SK-N-SH treated with all-trans-retinoic acid at 6 μM for 48 hours (cell line): ENCODE results near the gene NOL8.

Experiments
- ARNTL ChIP-seq: fragments of 450-650 bp; formaldehyde crosslinking; IDR thresholded peaks from 2 replicates; pipeline ENCODE4 v1.5.0; 2020; ENCODE audit warnings: low read depth, mild to moderate bottlenecking, moderate library complexity, borderline replicate concordance
- CREB5 ChIP-seq: fragments of 250-450 bp; sonication (Bioruptor Pico); IDR thresholded peaks from 2 replicates; pipeline ENCODE4 v1.5.1; 2020; ENCODE audit warnings: low read depth, mild to moderate bottlenecking, moderate library complexity
- GLIS3 ChIP-seq: fragments of 250-450 bp; sonication (Bioruptor Pico); IDR thresholded peaks from 2 replicates; pipeline ENCODE4 v1.5.0; 2020; ENCODE audit warnings: mild to moderate bottlenecking, moderate library complexity
- OSR1 ChIP-seq: fragments of 250-450 bp; sonication (Bioruptor Pico); IDR thresholded peaks from 2 replicates; pipeline ENCODE4 v1.8.0; 2022; ENCODE audit warnings: moderate library complexity, mild to moderate bottlenecking, inconsistent platforms
- PATZ1 ChIP-seq: fragments of 250-450 bp; sonication (Bioruptor Pico); IDR thresholded peaks from 2 replicates; pipeline ENCODE4 v1.8.0; 2020; ENCODE audit warnings: mild to moderate bottlenecking, moderate library complexity, borderline replicate concordance
- SNAI2 ChIP-seq: fragments of 250-450 bp; sonication (Bioruptor Pico); IDR thresholded peaks from 2 replicates; pipeline ENCODE4 v1.5.0; 2020; ENCODE audit warnings: mild to moderate bottlenecking, moderate library complexity
- TSHZ2 ChIP-seq: fragments of 250-450 bp; sonication (Bioruptor Pico); IDR thresholded peaks from 2 replicates; pipeline ENCODE4 v1.5.0; 2020; ENCODE audit warnings: mild to moderate bottlenecking, moderate library complexity
- ZC3H10 ChIP-seq: fragments of 250-450 bp; sonication (Bioruptor Pico); IDR thresholded peaks from 2 replicates; pipeline ENCODE4 v1.5.1; 2021; ENCODE audit warnings: mild to moderate bottlenecking, moderate library complexity
- ZFP3 ChIP-seq: fragments of 250-450 bp; sonication (Bioruptor Pico); IDR thresholded peaks from 2 replicates; pipeline ENCODE4 v1.5.0; 2020; ENCODE audit warnings: mild to moderate bottlenecking, moderate library complexity
- ZFP30 ChIP-seq: fragments of 450-650 bp; formaldehyde crosslinking; IDR thresholded peaks from 2 replicates; pipeline ENCODE4 v1.5.0; 2022; ENCODE audit warnings: mild to moderate bottlenecking, moderate library complexity
- ZNF70 ChIP-seq: fragments of 450-650 bp; formaldehyde crosslinking; IDR thresholded peaks from 2 replicates; pipeline ENCODE4 v1.5.0; 2020; ENCODE audit warnings: mild to moderate bottlenecking, moderate library complexity
- TF ChIP-seq, protein P1 (sequence below): fragments of 250-450 bp; sonication (Bioruptor Pico); IDR thresholded peaks from 2 replicates; pipeline ENCODE4 v1.5.1; 2021; ENCODE audit warnings: mild to moderate bottlenecking, moderate library complexity

DNA sequence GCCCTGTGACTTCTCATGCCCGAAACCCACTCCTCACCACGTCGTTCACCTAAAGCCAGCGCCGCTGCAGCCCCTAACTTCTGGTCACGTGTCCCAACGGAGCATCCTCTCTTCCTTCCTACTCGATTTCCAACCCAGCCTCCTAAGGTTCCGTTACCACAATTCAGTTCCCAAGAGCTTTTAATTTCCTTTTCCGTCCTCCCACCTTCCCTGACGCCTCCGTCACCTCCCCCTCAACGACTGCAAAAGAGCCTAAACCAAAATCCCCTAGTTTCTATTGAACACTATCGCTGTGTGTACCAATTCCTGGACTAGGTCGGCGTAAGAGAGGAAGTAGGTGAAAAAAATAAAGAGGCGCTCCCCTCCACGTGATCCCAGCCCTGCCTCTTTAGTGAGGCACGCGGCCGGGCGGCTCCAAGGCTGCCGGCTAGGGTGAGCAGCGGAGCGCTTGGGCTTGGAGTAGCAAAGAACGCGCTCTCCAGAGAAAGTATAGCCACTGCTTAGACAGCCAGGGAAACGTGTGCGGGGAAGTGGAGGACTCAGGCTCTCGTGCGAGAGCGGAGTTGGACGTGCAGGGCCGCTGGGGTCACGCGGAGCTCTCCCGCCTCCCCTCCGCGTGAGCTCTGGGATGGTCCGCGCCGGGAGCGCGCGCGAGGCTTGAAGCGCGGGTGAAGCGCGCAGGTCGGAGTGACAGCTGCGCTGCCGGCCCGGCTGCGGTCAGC lies at the start of gene NOL8, which contains the start of gene CENPP:
- TF ChIP-seq ARNTL (CRISPR knock-in tag) (peak; percentile 93), ZFP30 (no peak), ZFP3 (CRISPR knock-in tag) (no peak), PATZ1 (CRISPR knock-in tag) (no peak), ZC3H10 (CRISPR knock-in tag) (no peak), OSR1 (CRISPR knock-in tag) (no peak), SNAI2 (CRISPR knock-in tag) (no peak), CREB5 (CRISPR knock-in tag) (no peak), ZNF70 (no peak), TSHZ2 (CRISPR knock-in tag) (0 out of 2 replicates have a peak, but pooled peaks have one; percentile 52), GLIS3 (no peak)
- TF ChIP-seq, protein P1, sequence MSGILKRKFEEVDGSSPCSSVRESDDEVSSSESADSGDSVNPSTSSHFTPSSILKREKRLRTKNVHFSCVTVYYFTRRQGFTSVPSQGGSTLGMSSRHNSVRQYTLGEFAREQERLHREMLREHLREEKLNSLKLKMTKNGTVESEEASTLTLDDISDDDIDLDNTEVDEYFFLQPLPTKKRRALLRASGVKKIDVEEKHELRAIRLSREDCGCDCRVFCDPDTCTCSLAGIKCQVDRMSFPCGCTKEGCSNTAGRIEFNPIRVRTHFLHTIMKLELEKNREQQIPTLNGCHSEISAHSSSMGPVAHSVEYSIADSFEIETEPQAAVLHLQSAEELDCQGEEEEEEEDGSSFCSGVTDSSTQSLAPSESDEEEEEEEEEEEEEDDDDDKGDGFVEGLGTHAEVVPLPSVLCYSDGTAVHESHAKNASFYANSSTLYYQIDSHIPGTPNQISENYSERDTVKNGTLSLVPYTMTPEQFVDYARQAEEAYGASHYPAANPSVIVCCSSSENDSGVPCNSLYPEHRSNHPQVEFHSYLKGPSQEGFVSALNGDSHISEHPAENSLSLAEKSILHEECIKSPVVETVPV (CRISPR knock-in tag): no peak
